ENCODE measurements around the gene KCND2. TPM values are rescaled to one million over a fixed set of nuclear protein-coding genes. Genes with fewer than 3 reads are reported as not detected.
A peak's percentile ranks its signal among the peaks of the same experiment; 100 is the strongest.

KCND2 gene
- total and polyA plus RNA-seq, 2 experiments from 2014 or later, result 0.45 to 2.2 TPM

- no peak overlapping the region for H3K27ac ChIP-seq
- TF ChIP-seq, protein P1, sequence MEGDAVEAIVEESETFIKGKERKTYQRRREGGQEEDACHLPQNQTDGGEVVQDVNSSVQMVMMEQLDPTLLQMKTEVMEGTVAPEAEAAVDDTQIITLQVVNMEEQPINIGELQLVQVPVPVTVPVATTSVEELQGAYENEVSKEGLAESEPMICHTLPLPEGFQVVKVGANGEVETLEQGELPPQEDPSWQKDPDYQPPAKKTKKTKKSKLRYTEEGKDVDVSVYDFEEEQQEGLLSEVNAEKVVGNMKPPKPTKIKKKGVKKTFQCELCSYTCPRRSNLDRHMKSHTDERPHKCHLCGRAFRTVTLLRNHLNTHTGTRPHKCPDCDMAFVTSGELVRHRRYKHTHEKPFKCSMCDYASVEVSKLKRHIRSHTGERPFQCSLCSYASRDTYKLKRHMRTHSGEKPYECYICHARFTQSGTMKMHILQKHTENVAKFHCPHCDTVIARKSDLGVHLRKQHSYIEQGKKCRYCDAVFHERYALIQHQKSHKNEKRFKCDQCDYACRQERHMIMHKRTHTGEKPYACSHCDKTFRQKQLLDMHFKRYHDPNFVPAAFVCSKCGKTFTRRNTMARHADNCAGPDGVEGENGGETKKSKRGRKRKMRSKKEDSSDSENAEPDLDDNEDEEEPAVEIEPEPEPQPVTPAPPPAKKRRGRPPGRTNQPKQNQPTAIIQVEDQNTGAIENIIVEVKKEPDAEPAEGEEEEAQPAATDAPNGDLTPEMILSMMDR (IDR thresholded peaks at IDR 0.05; ENCODE audit: low read depth, low read length), result no peak
- H3K4me3 ChIP-seq, result no peak overlapping the region
- no peaks in the 10 kb centered on the region for H3K9me3 ChIP-seq (ENCODE audit: low read depth)
- no peaks in the 10 kb centered on the region for H3K36me3 ChIP-seq
- DNase-seq (ENCODE audit: low read depth in 1 of 2, low spot score in 1 of 2), result no peak
- H3K4me1 ChIP-seq (ENCODE audit: low read depth), result no peaks in the 10 kb centered on the region
- H3K27me3 ChIP-seq, result no peaks in the 10 kb centered on the region
These were observed 309.9 kb downstream of the KCND2 start for GRCh38 chr7:120582916-120583315.

GRCh38 chr7:120583899-120584586 lies 311.1 kb downstream of the KCND2 start:
- no peaks in the 10 kb centered on the region for H3K36me3 ChIP-seq
- no peak overlapping the region for H3K4me3 ChIP-seq
- H3K27ac ChIP-seq, result no peak overlapping the region
- TF ChIP-seq, protein P1 (IDR thresholded peaks at IDR 0.05; ENCODE audit: low read depth, low read length), result no peak
- DNase-seq (ENCODE audit: low read depth in 1 of 2, low spot score in 1 of 2), result peak in 1 of 2 donors; percentile 81
- no peaks in the 10 kb centered on the region for H3K4me1 ChIP-seq (ENCODE audit: low read depth)
- H3K27me3 ChIP-seq, result no peaks in the 10 kb centered on the region
- no peaks in the 10 kb centered on the region for H3K9me3 ChIP-seq (ENCODE audit: low read depth)

- Histone ChIP-seq H3K4me1 (ENCODE audit: low read depth) (no peaks in the 10 kb centered on the region), H3K9me3 (ENCODE audit: low read depth) (no peaks in the 10 kb centered on the region), H3K4me3 (no peak overlapping the region), H3K36me3 (no peaks in the 10 kb centered on the region), H3K27ac (no peak overlapping the region), H3K27me3 (no peaks in the 10 kb centered on the region)
- TF ChIP-seq, protein P1 (IDR thresholded peaks at IDR 0.05; ENCODE audit: low read depth, low read length), result no peak
- DNase-seq (ENCODE audit: low read depth in 1 of 2, low spot score in 1 of 2), result no peak
These were observed 313.6 kb downstream of the KCND2 start for GRCh38 chr7:120586571-120586970.

- H3K4me1 ChIP-seq (ENCODE audit: low read depth), result no peaks in the 10 kb centered on the region
- TF ChIP-seq, protein P1 (IDR thresholded peaks at IDR 0.05; ENCODE audit: low read depth, low read length), result no peak
- DNase-seq (ENCODE audit: low read depth in 1 of 2, low spot score in 1 of 2), result no peak
These were observed 314.3 kb downstream of the KCND2 start for GRCh38 chr7:120587243-120587642.

GRCh38 chr7:120588416-120588815 lies 315.4 kb downstream of the KCND2 start:
- Histone ChIP-seq H3K27ac (no peak overlapping the region), H3K4me1 (ENCODE audit: low read depth) (no peaks in the 10 kb centered on the region), H3K4me3 (no peak overlapping the region), H3K36me3 (no peaks in the 10 kb centered on the region), H3K27me3 (no peaks in the 10 kb centered on the region), H3K9me3 (ENCODE audit: low read depth) (no peaks in the 10 kb centered on the region)
- TF ChIP-seq, protein P1 (IDR thresholded peaks at IDR 0.05; ENCODE audit: low read depth, low read length), result no peak
- no peak for DNase-seq (ENCODE audit: low read depth in 1 of 2, low spot score in 1 of 2)

More at GRCh38 chr7:120587243-120587642, 314.3 kb downstream of the KCND2 start:
- no peaks in the 10 kb centered on the region for H3K27me3 ChIP-seq
- H3K4me3 ChIP-seq, result no peak overlapping the region
- H3K9me3 ChIP-seq (ENCODE audit: low read depth), result no peaks in the 10 kb centered on the region
- H3K36me3 ChIP-seq, result no peaks in the 10 kb centered on the region
- no peak overlapping the region for H3K27ac ChIP-seq
